ENCODE results near the gene C1orf232.

GRCh38 chr1:26203642-26204318 lies 35.0 kb upstream of the C1orf232 start:
- no peak for TF ChIP-seq CTCF (IDR thresholded peaks at IDR 0.05)
- no peak for TF ChIP-seq ZFX (IDR thresholded peaks at IDR 0.05; ENCODE audit: borderline replicate concordance)

All from 22Rv1 (cell line).